WTC11 (cell line): ENCODE data around the gene TPD52L2. TPM values are rescaled to one million over a fixed set of nuclear protein-coding genes. Genes with fewer than 3 reads are reported as not detected.
A peak's percentile ranks its signal among the peaks of the same experiment; 100 is the strongest.

Experiments used
- ATAC-seq: fragments of 200-7000 bp; cut with Tn5 transposase; 2 replicates; pipeline ENCODE4 v1.10.0; 2021; ENCODE audit warnings: mild to moderate bottlenecking, moderate library complexity
- CTCF ChIA-PET: fragments of 300-600 bp; sonication (Branson Sonifier 250); formaldehyde crosslinking; loops from one replicate; lab custom pipeline; 2021; ENCODE audit warnings: antibody characterized with exemption; lab: Charles Lee
- POLR2A ChIA-PET: fragments of 350-600 bp; sonication (Branson Sonifier 250); formaldehyde crosslinking; loops from one replicate; lab custom pipeline; 2021; ENCODE audit warnings: antibody characterized with exemption; lab: Charles Lee
- DNase-seq: peaks from one replicate; pipeline ENCODE4 v3.0.0; 2021; ENCODE audit warnings: low spot score
- H3K27ac Mint-ChIP-seq: 2 replicates; pipeline ENCODE4 v1.8.0; 2021; ENCODE audit warnings: mixed read lengths
- H3K27me3 Mint-ChIP-seq: 2 replicates; pipeline ENCODE4 v1.8.0; 2021; ENCODE audit warnings: low read depth, mild to moderate bottlenecking, moderate library complexity, mixed read lengths
- H3K36me3 Mint-ChIP-seq: 2 replicates; pipeline ENCODE4 v1.8.0; 2021; ENCODE audit warnings: mixed read lengths
- H3K4me1 Mint-ChIP-seq: 2 replicates; pipeline ENCODE4 v1.8.0; 2022; ENCODE audit warnings: mixed read lengths
- H3K4me3 Mint-ChIP-seq: 2 replicates; pipeline ENCODE4 v1.8.0; 2021; ENCODE audit warnings: mild to moderate bottlenecking, moderate library complexity, mixed read lengths
- H3K9me3 Mint-ChIP-seq: 2 replicates; pipeline ENCODE4 v1.8.0; 2021; ENCODE audit warnings: mixed read lengths
- ATF1 ChIP-seq: sonication (generic); formaldehyde crosslinking; IDR thresholded peaks from 2 replicates; pipeline ENCODE4 v1.8.1; 2023; ENCODE audit warnings: mild to moderate bottlenecking, moderate library complexity, missing genetic modification reagents
- GABPB1 ChIP-seq: sonication (generic); formaldehyde crosslinking; IDR thresholded peaks from 2 replicates; pipeline ENCODE4 v1.8.1; 2023; ENCODE audit warnings: mild to moderate bottlenecking, missing genetic modification reagents
- JUN ChIP-seq: sonication (generic); formaldehyde crosslinking; IDR thresholded peaks from 2 replicates; pipeline ENCODE4 v1.8.0; 2023; ENCODE audit warnings: mild to moderate bottlenecking, missing genetic modification reagents
- OVOL2 ChIP-seq: fragments of 250-450 bp; sonication (Bioruptor Pico); IDR thresholded peaks from 2 replicates; pipeline ENCODE4 v1.9.0; 2021; ENCODE audit warnings: mild to moderate bottlenecking, borderline replicate concordance
- SMAD4 ChIP-seq: sonication (generic); formaldehyde crosslinking; IDR thresholded peaks from 2 replicates; pipeline ENCODE4 v1.8.0; 2022; ENCODE audit warnings: mild to moderate bottlenecking, missing genetic modification reagents
- TCF7 ChIP-seq: sonication (generic); formaldehyde crosslinking; IDR thresholded peaks from 2 replicates; pipeline ENCODE4 v1.8.0; 2022; ENCODE audit warnings: mild to moderate bottlenecking, low read depth, missing genetic modification reagents, moderate library complexity
- ZNF121 ChIP-seq: sonication (generic); formaldehyde crosslinking; IDR thresholded peaks from 2 replicates; pipeline ENCODE4 v1.8.0; 2023; ENCODE audit warnings: missing genetic modification reagents
- ZNF219 ChIP-seq: sonication (generic); formaldehyde crosslinking; IDR thresholded peaks from 2 replicates; pipeline ENCODE4 v1.8.0; 2023; ENCODE audit warnings: missing genetic modification reagents, mild to moderate bottlenecking, borderline replicate concordance
- ZNF416 ChIP-seq: fragments of 250-450 bp; sonication (Bioruptor Pico); IDR thresholded peaks from 2 replicates; pipeline ENCODE4 v1.9.0; 2021; ENCODE audit warnings: mild to moderate bottlenecking, inconsistent platforms
- total RNA-seq: library from RNA; stranded (reverse); gene quantifications from 3 replicates; pipeline ENCODE4 v1.2.3, GENCODE V29; 2021
- TF ChIP-seq, protein P1 (sequence below): fragments of 250-450 bp; sonication (Bioruptor Pico); IDR thresholded peaks from 2 replicates; pipeline ENCODE4 v1.9.0; 2021; ENCODE audit warnings: moderate library complexity, mild to moderate bottlenecking, inconsistent platforms, borderline replicate concordance
- TF ChIP-seq, protein P2 (sequence below): sonication (generic); formaldehyde crosslinking; IDR thresholded peaks from 2 replicates; pipeline ENCODE4 v1.8.0; 2022; ENCODE audit warnings: missing genetic modification reagents
- TF ChIP-seq, protein P3 (sequence below): fragments of 250-450 bp; sonication (Bioruptor Pico); IDR thresholded peaks from 2 replicates; pipeline ENCODE4 v2.1.2; 2022; ENCODE audit warnings: mild to moderate bottlenecking, moderate library complexity
- TF ChIP-seq, protein P4 (sequence below): fragments of 250-450 bp; sonication (Bioruptor Pico); IDR thresholded peaks from 2 replicates; pipeline ENCODE4 v1.9.0; 2021; ENCODE audit warnings: mild to moderate bottlenecking, borderline replicate concordance
- TF ChIP-seq, protein P5 (sequence below): fragments of 200-600 bp; IDR thresholded peaks from 2 replicates; pipeline ENCODE4 v1.8.0; 2022; ENCODE audit warnings: antibody characterized with exemption

TPD52L2 gene
- total RNA-seq, 1 experiment from 2014 or later, result 80.8 TPM

DNA sequence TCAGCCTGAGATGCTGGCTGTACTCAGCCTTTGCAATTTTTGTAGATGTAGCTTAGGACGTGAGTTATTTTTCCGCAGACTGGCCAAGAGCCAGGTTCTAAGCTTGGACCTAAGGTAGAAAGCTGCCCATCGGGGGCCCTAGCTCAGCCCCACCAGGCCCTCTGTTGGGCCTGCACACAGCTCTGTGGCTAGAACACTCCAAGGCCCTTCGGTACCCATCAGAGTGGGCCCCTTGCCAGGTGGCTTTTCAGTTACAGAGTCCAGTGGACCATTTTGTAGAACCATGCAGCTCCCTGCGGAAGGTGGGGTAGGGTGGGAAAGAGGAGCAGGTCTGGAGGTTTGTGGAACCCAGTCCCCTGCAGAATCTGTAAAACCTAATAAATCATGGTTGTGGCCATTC is 68.6 kb downstream of the TPD52L2 start (continued):
- TF ChIP-seq ZNF219 (CRISPR knock-in tag) (no peak), SMAD4 (CRISPR knock-in tag) (no peak), JUN (CRISPR knock-in tag) (no peak)
- TF ChIP-seq, protein P1, sequence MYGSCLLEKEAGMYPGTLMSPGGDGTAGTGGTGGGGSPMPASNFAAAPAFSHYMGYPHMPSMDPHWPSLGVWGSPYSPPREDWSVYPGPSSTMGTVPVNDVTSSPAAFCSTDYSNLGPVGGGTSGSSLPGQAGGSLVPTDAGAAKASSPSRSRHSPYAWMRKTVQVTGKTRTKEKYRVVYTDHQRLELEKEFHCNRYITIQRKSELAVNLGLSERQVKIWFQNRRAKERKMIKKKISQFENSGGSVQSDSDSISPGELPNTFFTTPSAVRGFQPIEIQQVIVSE, result no peak

DNA sequence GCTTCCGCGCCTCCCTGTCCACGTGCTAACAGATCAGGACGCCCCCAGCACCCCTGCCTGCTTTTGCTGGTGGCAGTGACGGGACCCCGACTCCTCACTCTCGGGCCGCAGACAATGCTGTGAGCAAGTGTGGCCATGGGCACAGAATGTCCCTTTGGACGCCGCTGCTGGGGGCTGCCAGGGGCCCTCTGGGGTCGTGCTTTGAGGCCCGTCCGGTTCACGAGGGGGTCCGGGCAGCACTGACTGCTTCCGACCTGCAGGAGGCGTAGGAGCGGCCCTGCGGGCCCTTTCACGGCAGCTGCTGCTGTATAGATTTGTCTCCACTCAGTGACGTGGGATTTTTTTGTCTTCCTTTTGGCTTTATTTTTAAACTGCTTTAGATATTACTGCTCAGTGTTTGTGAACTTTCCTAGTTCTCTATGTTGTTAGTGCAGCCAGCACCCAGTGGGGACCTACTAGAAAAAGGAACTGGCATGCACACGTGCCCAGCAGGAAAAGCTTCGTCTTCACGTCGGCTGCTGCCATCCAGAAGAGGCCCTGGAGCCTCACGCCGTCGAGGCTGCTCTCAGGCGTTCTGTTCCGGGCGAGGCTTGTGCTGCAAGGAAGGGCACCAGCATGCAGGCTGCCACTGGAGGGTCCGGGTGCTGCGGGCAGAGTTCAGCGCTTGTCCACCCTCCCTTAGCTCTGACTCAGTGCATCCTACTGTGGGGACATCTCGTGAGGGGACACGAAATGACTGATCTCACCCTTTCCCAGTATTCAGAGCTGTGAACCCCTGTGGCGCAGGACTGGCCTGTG is 69.4 kb downstream of the TPD52L2 start:
- Mint-ChIP-seq H3K9me3 (no peaks in the 10 kb centered on the region), H3K4me1 (0 out of 2 replicates have a peak, but pooled peaks cover 2% of the 10 kb centered on the region), H3K36me3 (peaks cover 27% of the 10 kb centered on the region), H3K27me3 (no peaks in the 10 kb centered on the region), H3K27ac (peak overlapping the region; percentile 70; the same call in 1 of the 2 replicates), H3K4me3 (no peak overlapping the region)
- ChIA-PET POLR2A (interaction anchor here (1.2 kb wide), 1 partner anchor 69 kb away, joined by 3 read pairs; the partner anchor contains the start of gene TPD52L2), CTCF (interaction anchor here (0.6 to 2.6 kb wide), 22 partner anchors 8 to 293 kb away, joined by 3 to 21 read pairs (median 4); partner anchors contain the start of genes ARFRP1, PRPF6, SAMD10 and TPD52L2)
- TF ChIP-seq ATF1 (CRISPR knock-in tag) (no peak), OVOL2 (CRISPR knock-in tag) (no peak), GABPB1 (CRISPR knock-in tag) (no peak), TCF7 (CRISPR knock-in tag) (no peak), ZNF121 (CRISPR knock-in tag) (peak; percentile 75), ZNF416 (CRISPR knock-in tag) (no peak)
- TF ChIP-seq, protein P2, sequence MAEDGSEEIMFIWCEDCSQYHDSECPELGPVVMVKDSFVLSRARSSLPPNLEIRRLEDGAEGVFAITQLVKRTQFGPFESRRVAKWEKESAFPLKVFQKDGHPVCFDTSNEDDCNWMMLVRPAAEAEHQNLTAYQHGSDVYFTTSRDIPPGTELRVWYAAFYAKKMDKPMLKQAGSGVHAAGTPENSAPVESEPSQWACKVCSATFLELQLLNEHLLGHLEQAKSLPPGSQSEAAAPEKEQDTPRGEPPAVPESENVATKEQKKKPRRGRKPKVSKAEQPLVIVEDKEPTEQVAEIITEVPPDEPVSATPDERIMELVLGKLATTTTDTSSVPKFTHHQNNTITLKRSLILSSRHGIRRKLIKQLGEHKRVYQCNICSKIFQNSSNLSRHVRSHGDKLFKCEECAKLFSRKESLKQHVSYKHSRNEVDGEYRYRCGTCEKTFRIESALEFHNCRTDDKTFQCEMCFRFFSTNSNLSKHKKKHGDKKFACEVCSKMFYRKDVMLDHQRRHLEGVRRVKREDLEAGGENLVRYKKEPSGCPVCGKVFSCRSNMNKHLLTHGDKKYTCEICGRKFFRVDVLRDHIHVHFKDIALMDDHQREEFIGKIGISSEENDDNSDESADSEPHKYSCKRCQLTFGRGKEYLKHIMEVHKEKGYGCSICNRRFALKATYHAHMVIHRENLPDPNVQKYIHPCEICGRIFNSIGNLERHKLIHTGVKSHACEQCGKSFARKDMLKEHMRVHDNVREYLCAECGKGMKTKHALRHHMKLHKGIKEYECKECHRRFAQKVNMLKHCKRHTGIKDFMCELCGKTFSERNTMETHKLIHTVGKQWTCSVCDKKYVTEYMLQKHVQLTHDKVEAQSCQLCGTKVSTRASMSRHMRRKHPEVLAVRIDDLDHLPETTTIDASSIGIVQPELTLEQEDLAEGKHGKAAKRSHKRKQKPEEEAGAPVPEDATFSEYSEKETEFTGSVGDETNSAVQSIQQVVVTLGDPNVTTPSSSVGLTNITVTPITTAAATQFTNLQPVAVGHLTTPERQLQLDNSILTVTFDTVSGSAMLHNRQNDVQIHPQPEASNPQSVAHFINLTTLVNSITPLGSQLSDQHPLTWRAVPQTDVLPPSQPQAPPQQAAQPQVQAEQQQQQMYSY (CRISPR knock-in tag), result no peak
- TF ChIP-seq, protein P3, sequence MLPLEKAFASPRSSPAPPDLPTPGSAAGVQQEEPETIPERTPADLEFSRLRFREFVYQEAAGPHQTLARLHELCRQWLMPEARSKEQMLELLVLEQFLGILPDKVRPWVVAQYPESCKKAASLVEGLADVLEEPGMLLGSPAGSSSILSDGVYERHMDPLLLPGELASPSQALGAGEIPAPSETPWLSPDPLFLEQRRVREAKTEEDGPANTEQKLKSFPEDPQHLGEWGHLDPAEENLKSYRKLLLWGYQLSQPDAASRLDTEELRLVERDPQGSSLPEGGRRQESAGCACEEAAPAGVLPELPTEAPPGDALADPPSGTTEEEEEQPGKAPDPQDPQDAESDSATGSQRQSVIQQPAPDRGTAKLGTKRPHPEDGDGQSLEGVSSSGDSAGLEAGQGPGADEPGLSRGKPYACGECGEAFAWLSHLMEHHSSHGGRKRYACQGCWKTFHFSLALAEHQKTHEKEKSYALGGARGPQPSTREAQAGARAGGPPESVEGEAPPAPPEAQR (CRISPR knock-in tag), result no peak
- TF ChIP-seq, protein P4, sequence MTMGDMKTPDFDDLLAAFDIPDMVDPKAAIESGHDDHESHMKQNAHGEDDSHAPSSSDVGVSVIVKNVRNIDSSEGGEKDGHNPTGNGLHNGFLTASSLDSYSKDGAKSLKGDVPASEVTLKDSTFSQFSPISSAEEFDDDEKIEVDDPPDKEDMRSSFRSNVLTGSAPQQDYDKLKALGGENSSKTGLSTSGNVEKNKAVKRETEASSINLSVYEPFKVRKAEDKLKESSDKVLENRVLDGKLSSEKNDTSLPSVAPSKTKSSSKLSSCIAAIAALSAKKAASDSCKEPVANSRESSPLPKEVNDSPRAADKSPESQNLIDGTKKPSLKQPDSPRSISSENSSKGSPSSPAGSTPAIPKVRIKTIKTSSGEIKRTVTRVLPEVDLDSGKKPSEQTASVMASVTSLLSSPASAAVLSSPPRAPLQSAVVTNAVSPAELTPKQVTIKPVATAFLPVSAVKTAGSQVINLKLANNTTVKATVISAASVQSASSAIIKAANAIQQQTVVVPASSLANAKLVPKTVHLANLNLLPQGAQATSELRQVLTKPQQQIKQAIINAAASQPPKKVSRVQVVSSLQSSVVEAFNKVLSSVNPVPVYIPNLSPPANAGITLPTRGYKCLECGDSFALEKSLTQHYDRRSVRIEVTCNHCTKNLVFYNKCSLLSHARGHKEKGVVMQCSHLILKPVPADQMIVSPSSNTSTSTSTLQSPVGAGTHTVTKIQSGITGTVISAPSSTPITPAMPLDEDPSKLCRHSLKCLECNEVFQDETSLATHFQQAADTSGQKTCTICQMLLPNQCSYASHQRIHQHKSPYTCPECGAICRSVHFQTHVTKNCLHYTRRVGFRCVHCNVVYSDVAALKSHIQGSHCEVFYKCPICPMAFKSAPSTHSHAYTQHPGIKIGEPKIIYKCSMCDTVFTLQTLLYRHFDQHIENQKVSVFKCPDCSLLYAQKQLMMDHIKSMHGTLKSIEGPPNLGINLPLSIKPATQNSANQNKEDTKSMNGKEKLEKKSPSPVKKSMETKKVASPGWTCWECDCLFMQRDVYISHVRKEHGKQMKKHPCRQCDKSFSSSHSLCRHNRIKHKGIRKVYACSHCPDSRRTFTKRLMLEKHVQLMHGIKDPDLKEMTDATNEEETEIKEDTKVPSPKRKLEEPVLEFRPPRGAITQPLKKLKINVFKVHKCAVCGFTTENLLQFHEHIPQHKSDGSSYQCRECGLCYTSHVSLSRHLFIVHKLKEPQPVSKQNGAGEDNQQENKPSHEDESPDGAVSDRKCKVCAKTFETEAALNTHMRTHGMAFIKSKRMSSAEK (CRISPR knock-in tag), result no peak
- TF ChIP-seq, protein P5, sequence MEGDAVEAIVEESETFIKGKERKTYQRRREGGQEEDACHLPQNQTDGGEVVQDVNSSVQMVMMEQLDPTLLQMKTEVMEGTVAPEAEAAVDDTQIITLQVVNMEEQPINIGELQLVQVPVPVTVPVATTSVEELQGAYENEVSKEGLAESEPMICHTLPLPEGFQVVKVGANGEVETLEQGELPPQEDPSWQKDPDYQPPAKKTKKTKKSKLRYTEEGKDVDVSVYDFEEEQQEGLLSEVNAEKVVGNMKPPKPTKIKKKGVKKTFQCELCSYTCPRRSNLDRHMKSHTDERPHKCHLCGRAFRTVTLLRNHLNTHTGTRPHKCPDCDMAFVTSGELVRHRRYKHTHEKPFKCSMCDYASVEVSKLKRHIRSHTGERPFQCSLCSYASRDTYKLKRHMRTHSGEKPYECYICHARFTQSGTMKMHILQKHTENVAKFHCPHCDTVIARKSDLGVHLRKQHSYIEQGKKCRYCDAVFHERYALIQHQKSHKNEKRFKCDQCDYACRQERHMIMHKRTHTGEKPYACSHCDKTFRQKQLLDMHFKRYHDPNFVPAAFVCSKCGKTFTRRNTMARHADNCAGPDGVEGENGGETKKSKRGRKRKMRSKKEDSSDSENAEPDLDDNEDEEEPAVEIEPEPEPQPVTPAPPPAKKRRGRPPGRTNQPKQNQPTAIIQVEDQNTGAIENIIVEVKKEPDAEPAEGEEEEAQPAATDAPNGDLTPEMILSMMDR, result peak; percentile 38; the same call in 1 of the 2 replicates
- ATAC-seq (peak; percentile 70), DNase-seq (peak; percentile 70)
